ENCODE measurements around the gene ANO1. TPM values are rescaled to one million over a fixed set of nuclear protein-coding genes. Genes with fewer than 3 reads are reported as not detected.

The ANO1 gene
- polyA plus RNA-seq, 2 of the 4 experiments (the other 2 are of a cell fraction) = 0.27 to 0.44 TPM

DNA sequence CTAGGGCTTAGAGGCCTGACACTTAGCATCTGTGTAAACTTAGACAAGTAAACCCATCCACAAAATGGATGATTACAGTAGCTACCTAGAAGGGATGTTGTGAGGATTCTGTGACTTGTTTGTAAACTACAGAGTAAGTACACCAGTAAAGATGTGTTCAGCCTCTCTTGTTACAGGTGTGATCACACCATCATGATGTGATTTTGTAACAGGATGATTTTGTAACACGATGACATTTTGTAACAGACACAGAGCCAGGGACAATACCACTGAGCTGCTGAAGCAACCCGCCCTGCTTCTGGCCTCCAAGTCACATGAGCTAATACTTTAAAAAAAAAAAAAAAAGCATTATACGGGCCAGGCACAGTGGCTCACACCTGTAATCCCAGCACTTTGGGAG, 142.0 kb downstream of the ANO1 start:
- H3K4me1 ChIP-seq = no peaks in the 10 kb centered on the region
- ChIA-PET POLR2A (no interaction called here), CTCF (interaction anchor here (1.0 kb wide), 1 partner anchor 24 kb away, joined by 3 read pairs; no protein-coding TSS in a partner anchor)
- DNase-seq (ENCODE audit: low read depth in 1 of 2, low spot score in 1 of 2) = no peak
- TF ChIP-seq CHD4 (IDR thresholded peaks at IDR 0.05; ENCODE audit: borderline replicate concordance) = no peak
- 80% methylated on average over 3 of the region's 3 CpGs for WGBS (ENCODE audit: missing lambda C conversion rate)
- no peak for ATAC-seq
- no peak overlapping the region for H3K4me2 ChIP-seq
- no peak overlapping the region for H3K4me3 ChIP-seq
- H3K27ac ChIP-seq = no peak overlapping the region
- 0 out of 3 replicates have a peak, but pooled peaks cover 2% of the 10 kb centered on the region for H3K9me3 ChIP-seq
- FAIRE-seq = no peak

DNA sequence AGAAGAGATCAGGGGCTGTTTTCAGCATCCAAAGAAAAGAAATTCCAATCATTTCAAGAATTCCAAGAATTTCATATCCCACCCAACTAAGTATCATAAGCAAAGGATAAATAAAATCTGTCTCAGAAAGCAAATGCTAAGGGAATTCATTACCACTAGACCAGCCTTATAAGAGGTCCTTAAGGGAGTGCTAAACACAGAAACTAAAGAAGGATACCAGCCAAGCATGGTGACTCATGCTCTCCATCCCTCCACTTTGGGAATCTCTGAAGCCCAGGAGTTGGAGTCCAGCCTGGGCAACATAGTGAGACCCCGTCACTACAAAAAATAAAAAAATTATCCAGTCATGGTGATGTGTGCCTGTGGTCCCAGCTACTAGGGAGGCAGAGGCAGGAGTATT, 142.8 kb downstream of the ANO1 start:
- 0 out of 3 replicates have a peak, but pooled peaks cover 2% of the 10 kb centered on the region for H3K9me3 ChIP-seq
- TF ChIP-seq FOSL2 (IDR thresholded peaks at IDR 0.05) (no peak), FOSL2 (CRISPR knock-in tag; IDR thresholded peaks at IDR 0.05) (0 out of 2 replicates have a peak, but pooled peaks have one; percentile 6), ESRRA (IDR thresholded peaks at IDR 0.05; ENCODE audit: borderline replicate concordance, low read length) (no peak), CHD2 (IDR thresholded peaks at IDR 0.05; ENCODE audit: low read length, partially characterized antibody) (no peak), KDM5A (IDR thresholded peaks at IDR 0.05) (no peak)
- WGBS (ENCODE audit: missing lambda C conversion rate) = 89% methylated on average over 1 of the region's 1 CpG
- POLR2A ChIA-PET = no interaction called here
- DNase-seq (ENCODE audit: low read depth in 1 of 2, low spot score in 1 of 2) = no peak
- ATAC-seq = no peak; a peak in 1 of 6 replicates
- H3K27ac ChIP-seq = no peak overlapping the region
- FAIRE-seq = no peak
- no peak overlapping the region for H3K4me3 ChIP-seq
- CTCF ChIA-PET = interaction anchor here (1.0 kb wide), 1 partner anchor 25 kb away, joined by 3 read pairs; no protein-coding TSS in a partner anchor
- H3K4me2 ChIP-seq = no peak overlapping the region
- 0 out of 3 replicates have a peak, but pooled peaks cover 3% of the 10 kb centered on the region for H3K4me1 ChIP-seq

DNA sequence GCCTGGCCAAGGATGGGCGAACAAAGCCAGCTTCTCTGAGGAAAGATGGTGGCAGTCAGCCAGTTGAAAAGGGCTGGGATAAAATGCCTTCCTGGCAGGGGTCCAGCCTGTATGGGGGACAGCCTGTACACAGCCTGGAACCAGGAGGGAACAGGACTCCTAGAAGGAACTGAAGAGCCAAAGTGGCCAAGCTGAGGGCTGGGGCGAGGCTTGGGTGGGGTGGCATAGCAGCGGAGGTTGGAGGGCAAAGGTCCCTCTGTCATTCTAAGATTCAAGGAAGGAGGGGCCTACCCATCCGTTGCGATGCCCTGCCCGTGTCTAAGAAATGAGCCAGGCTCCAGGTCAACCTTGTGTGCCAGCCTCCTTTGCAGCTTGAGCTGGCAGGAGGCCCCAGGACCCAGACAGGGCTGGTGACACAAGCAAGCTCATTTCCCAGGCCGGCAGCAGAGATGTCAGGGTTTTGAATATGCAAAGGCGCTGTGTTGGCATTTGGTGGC, 147.6 kb downstream of the ANO1 start:
- POLR2A ChIA-PET = no interaction called here
- no peak for FAIRE-seq
- WGBS (ENCODE audit: missing lambda C conversion rate) = 52% methylated on average over 8 of the region's 8 CpGs
- H3K27ac ChIP-seq = peak overlapping the region in 1 of 2 experiments; percentile 42; a peak in 2 of 6 replicates
- H3K4me3 ChIP-seq = no peak overlapping the region
- no peak overlapping the region for H3K4me2 ChIP-seq
- peak in 1 of 2 experiments; percentile 44; a peak in 3 of 6 replicates for ATAC-seq
- H3K9me3 ChIP-seq = 0 out of 3 replicates have a peak, but pooled peaks cover under 1% of the 10 kb centered on the region
- DNase-seq (ENCODE audit: low read depth in 1 of 2, low spot score in 1 of 2) = no peak
- CTCF ChIA-PET = interaction anchor here (1.1 to 2.3 kb wide), 3 partner anchors 10 to 21 kb away, joined by 3 to 6 read pairs (median 3); no protein-coding TSS in a partner anchor
- TF ChIP-seq, protein P1, sequence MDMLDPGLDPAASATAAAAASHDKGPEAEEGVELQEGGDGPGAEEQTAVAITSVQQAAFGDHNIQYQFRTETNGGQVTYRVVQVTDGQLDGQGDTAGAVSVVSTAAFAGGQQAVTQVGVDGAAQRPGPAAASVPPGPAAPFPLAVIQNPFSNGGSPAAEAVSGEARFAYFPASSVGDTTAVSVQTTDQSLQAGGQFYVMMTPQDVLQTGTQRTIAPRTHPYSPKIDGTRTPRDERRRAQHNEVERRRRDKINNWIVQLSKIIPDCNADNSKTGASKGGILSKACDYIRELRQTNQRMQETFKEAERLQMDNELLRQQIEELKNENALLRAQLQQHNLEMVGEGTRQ (IDR thresholded peaks at IDR 0.05) = no peak
- TF ChIP-seq CBX8 (IDR thresholded peaks at IDR 0.05) (no peak), RFX5 (IDR thresholded peaks at IDR 0.05) (no peak), JUNB (IDR thresholded peaks at IDR 0.05) (no peak), GATA3 (IDR thresholded peaks at IDR 0.05; ENCODE audit: borderline replicate concordance) (no peak)
- 0 out of 3 replicates have a peak, but pooled peaks cover 6% of the 10 kb centered on the region for H3K4me1 ChIP-seq

DNA sequence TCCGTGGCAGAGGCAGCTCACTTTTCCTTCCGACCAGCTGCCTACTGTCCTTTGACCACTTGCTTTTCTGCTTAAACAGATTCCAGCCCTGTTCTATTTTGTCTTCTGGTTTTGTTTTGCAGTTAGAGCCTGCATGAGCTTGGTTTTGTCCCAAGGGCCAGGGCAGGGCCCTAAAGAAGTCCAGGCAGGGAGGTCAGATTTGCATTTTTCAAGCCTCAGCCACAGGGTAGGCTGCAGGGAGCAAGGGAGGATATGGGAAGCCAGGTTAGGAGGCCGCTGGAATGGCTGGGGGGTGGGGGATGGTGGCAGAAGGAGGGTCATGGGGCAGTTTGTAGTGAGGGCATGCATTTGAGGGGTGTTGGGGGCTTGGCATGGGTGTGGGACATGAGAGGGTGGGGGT, 148.1 kb downstream of the ANO1 start:
- 0 out of 3 replicates have a peak, but pooled peaks cover 6% of the 10 kb centered on the region for H3K4me1 ChIP-seq
- no peaks in the 10 kb centered on the region for H3K9me3 ChIP-seq
- FAIRE-seq (no peak), DNase-seq (ENCODE audit: low read depth in 1 of 2, low spot score in 1 of 2) (no peak), ATAC-seq (no peak)
- peak overlapping the region in 1 of 2 experiments; percentile 42; a peak in 3 of 6 replicates for H3K27ac ChIP-seq
- ChIA-PET POLR2A (no interaction called here), CTCF (interaction anchor here (1.1 to 2.3 kb wide), 2 partner anchors 11 to 21 kb away, joined by 3 to 6 read pairs; no protein-coding TSS in a partner anchor)
- TF ChIP-seq PHF8 (IDR thresholded peaks at IDR 0.05; ENCODE audit: borderline replicate concordance, low read depth) (no peak), KDM1A (IDR thresholded peaks at IDR 0.05; ENCODE audit: low read depth) (no peak)
- no peak overlapping the region for H3K4me3 ChIP-seq
- no peak overlapping the region for H3K4me2 ChIP-seq
- 90% methylated on average over 3 of the region's 3 CpGs for WGBS (ENCODE audit: missing lambda C conversion rate)

DNA sequence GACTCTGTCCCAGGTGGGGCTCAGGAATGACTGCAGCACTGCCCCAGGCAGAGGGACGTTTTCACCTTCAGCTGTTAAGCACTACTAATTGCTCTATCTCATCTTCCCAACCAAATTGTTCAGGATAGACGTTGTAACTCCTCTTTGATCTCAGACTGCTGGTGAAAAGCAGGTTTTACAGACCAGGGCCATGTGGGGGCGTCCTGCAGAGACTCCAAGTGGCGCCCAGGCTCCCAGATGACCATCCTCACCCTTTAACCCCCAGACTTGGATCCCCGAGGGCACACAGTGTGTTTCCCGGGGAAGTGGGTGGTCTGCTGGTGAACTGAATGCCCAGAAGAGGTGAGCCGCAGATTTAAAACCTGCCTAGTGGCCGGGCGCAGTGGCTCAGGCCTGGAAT, 148.8 kb downstream of the ANO1 start:
- WGBS (ENCODE audit: missing lambda C conversion rate) = 64% methylated on average over 7 of the region's 9 CpGs
- H3K9me3 ChIP-seq = no peaks in the 10 kb centered on the region
- ChIA-PET CTCF (interaction anchor here (2.3 kb wide), 1 partner anchor 11 kb away, joined by 6 read pairs; no protein-coding TSS in a partner anchor), POLR2A (no interaction called here)
- FAIRE-seq (no peak), DNase-seq (ENCODE audit: low read depth in 1 of 2, low spot score in 1 of 2) (no peak), ATAC-seq (peak; percentile 43 to 54; a peak in 3 of 6 replicates)
- TF ChIP-seq, protein P2, sequence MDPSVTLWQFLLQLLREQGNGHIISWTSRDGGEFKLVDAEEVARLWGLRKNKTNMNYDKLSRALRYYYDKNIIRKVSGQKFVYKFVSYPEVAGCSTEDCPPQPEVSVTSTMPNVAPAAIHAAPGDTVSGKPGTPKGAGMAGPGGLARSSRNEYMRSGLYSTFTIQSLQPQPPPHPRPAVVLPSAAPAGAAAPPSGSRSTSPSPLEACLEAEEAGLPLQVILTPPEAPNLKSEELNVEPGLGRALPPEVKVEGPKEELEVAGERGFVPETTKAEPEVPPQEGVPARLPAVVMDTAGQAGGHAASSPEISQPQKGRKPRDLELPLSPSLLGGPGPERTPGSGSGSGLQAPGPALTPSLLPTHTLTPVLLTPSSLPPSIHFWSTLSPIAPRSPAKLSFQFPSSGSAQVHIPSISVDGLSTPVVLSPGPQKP (IDR thresholded peaks at IDR 0.05; ENCODE audit: low read depth, low read length) = no peak
- TF ChIP-seq RAD21 (conservative IDR thresholded peaks at IDR 0.05 in 1 of 2, IDR thresholded peaks at IDR 0.05 in 1 of 2) = 0 out of 5 replicates have a peak, but pooled peaks of 1 of the 2 experiments have one; percentile 11
- peak overlapping the region in 1 of 2 experiments; percentile 42; a peak in 1 of 6 replicates for H3K27ac ChIP-seq
- 0 out of 3 replicates have a peak, but pooled peaks cover 6% of the 10 kb centered on the region for H3K4me1 ChIP-seq
- no peak overlapping the region for H3K4me3 ChIP-seq
- H3K4me2 ChIP-seq = no peak overlapping the region

All from A549 (cell line).